Gastroesophageal sphincter (tissue), 4 donors: ENCODE measurements around the gene MORN5. TPM values are rescaled to one million over a fixed set of nuclear protein-coding genes. Genes with fewer than 3 reads are reported as not detected.

Experiments used
- ATAC-seq: fragments of 150-250 bp; one replicate; pipeline ENCODE4 v1.9.1; 2016; ENCODE audit warnings: mild to moderate bottlenecking, moderate library complexity
- H3K27ac ChIP-seq, 4 donors: fragments of 200-600 bp; sonication (generic) in 3 of 4; 1 replicate in 3 of 4; 2 replicates in 1 of 4; pipeline ENCODE4 v1.5.1; 2016 to 2019
- H3K27me3 ChIP-seq: fragments of 200-600 bp; sonication (generic); one replicate; pipeline ENCODE4 v1.5.1; 2019
- H3K36me3 ChIP-seq, 2 donors: fragments of 200-600 bp; sonication (generic); one replicate each; pipeline ENCODE4 v1.5.1; 2019; ENCODE audit warnings: control low read depth in 1 of 2
- H3K4me1 ChIP-seq, 3 donors: fragments of 200-600 bp; sonication (generic); 1 replicate in 2 of 3; 2 replicates in 1 of 3; pipeline ENCODE4 v1.5.1; 2016 to 2019; ENCODE audit warnings: control low read depth in 2 of 3
- H3K4me3 ChIP-seq, 2 donors: fragments of 200-600 bp; sonication (generic); one replicate each; pipeline ENCODE4 v1.5.1; 2019; ENCODE audit warnings: mild to moderate bottlenecking in 1 of 2, moderate library complexity in 1 of 2
- H3K9me3 ChIP-seq, 3 donors: fragments of 200-600 bp; sonication (generic); one replicate each; pipeline ENCODE4 v1.5.1; 2017 to 2019; ENCODE audit warnings: control low read depth in 2 of 3
- EP300 ChIP-seq: sonication (generic); formaldehyde crosslinking; IDR thresholded peaks from one replicate; pipeline ENCODE4 v1.6.1; 2017; ENCODE audit warnings: antibody characterized with exemption, mild to moderate bottlenecking
- POLR2A ChIP-seq, 2 donors: fragments of 450-650 bp; IDR thresholded peaks; one replicate each; pipeline ENCODE4 v1.6.1; 2017; ENCODE audit warnings: antibody characterized with exemption in 2 of 2, mild to moderate bottlenecking in 2 of 2, moderate library complexity in 1 of 2
- POLR2AphosphoS5 ChIP-seq: sonication (generic); formaldehyde crosslinking; IDR thresholded peaks from one replicate; pipeline ENCODE4 v1.6.1; 2017; ENCODE audit warnings: antibody characterized with exemption
- WGBS, 2 donors: methylation state at CpG; one replicate each; pipeline ENCODE4 v1.1.5; 2018; ENCODE audit warnings: low coverage in 1 of 2; 5-methylcytosine and 5-hydroxymethylcytosine counted together
- total RNA-seq, 4 donors: library from RNA; depleted of rRNA; stranded (reverse); fragments of >200 nt; gene quantifications; one replicate each; pipeline ENCODE4 v1.1.0, GENCODE V29; 2016
- TF ChIP-seq, protein P1 (sequence below), 4 experiments: fragments of 200-600 bp in 2 of 4; fragments of 450-650 bp in 2 of 4; sonication (generic) in 1 of 4; IDR thresholded peaks; one replicate each; pipeline ENCODE4 v1.5.1; 2017 to 2019; ENCODE audit warnings: antibody characterized with exemption in 4 of 4, mild to moderate bottlenecking in 2 of 4, moderate library complexity in 2 of 4

Gene MORN5
- total RNA-seq, 4 donors from 2014 or later = 6.2 TPM; not detected in 3

DNA sequence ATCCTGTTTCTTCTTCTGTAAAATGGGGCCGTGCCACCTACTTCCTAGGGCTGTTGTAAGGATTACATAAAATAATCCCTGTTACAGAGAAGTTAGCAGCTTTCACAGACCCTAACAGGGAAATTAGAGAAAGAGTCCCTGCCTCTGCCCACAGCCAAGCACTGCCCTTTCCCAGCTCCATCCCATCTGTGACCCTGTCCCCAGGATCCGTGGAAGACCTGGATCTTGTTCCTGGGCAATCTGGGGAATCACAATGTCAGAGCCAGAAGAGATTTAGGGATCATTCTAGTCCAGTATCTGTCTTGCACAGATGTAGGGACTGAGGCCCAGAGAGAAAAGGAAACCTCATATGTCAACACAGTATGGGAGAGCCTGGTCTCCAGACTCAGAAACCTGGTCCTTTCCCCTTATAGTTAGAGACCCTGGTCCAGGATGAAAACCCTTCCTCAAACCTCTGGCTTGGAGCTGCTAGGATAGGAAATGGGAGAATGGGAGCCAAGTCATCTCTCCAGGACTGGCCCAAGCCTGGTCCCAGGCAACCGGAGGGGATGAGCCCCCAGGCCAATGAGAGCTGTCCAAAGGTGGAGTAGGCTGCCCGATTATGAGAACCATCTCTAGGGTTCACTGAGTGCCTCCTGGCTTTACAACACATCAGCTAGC lies 56.6 kb downstream of the MORN5 start:
- ATAC-seq = no peak
- peaks cover 0 to 44% (median 24%) of the 10 kb centered on the region in 3 donors for H3K4me1 ChIP-seq
- 61 to 100% methylated on average over 1 to 3 of the region's 4 CpGs for WGBS, 2 donors
- H3K27ac ChIP-seq = no peak overlapping the region
- no peaks in the 10 kb centered on the region for H3K9me3 ChIP-seq
- H3K4me3 ChIP-seq = no peak overlapping the region
- no peaks in the 10 kb centered on the region for H3K36me3 ChIP-seq
- H3K27me3 ChIP-seq = peaks cover 100% of the 10 kb centered on the region
- TF ChIP-seq, protein P1, sequence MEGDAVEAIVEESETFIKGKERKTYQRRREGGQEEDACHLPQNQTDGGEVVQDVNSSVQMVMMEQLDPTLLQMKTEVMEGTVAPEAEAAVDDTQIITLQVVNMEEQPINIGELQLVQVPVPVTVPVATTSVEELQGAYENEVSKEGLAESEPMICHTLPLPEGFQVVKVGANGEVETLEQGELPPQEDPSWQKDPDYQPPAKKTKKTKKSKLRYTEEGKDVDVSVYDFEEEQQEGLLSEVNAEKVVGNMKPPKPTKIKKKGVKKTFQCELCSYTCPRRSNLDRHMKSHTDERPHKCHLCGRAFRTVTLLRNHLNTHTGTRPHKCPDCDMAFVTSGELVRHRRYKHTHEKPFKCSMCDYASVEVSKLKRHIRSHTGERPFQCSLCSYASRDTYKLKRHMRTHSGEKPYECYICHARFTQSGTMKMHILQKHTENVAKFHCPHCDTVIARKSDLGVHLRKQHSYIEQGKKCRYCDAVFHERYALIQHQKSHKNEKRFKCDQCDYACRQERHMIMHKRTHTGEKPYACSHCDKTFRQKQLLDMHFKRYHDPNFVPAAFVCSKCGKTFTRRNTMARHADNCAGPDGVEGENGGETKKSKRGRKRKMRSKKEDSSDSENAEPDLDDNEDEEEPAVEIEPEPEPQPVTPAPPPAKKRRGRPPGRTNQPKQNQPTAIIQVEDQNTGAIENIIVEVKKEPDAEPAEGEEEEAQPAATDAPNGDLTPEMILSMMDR (IDR thresholded peaks at IDR 0.05) = no peak
- TF ChIP-seq EP300 = no peak
- TF ChIP-seq POLR2AphosphoS5 = no peak

DNA sequence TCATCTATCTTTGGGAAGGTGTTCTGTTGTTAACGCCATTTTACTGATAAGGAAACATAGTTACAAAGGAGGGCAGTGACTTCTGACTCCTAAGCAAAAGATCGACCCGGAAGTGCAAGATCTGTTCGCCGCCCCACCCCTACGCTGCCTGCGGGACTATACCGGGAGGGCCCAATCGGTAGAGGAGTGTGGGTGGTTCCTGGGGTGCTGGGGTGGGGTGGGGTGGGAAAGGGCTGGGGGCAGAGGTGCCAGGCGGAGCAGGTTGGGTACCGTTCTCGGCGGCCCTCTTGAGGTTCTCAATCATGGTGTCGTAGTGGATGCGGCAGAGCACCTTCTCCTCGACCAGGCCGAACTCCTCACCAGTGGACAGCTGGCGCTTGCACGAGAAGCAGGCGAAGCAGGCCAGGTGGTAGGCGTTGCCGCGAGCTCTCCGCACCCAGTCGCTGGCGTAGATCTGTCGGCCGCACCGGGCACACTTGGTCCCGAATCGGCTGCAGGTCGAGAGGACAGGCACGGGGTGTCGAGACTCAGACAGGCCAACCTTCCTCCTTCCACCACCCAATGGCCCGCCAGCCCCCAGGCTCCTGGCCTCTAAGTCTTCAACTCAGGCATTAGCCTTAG lies 57.2 kb downstream of the MORN5 start:
- TF ChIP-seq EP300 = no peak
- TF ChIP-seq POLR2AphosphoS5 = no peak
- no peak for TF ChIP-seq POLR2A (IDR thresholded peaks at IDR 0.05)
- TF ChIP-seq, protein P1 (IDR thresholded peaks at IDR 0.05) = no peak
- 32 to 50% methylated on average over 1 to 4 of the region's 35 CpGs for WGBS, 2 donors
- H3K4me1 ChIP-seq = peaks cover 0 to 46% (median 24%) of the 10 kb centered on the region in 3 donors
- H3K36me3 ChIP-seq = no peaks in the 10 kb centered on the region
- H3K4me3 ChIP-seq = no peak overlapping the region
- no peak for ATAC-seq
- no peak overlapping the region for H3K27ac ChIP-seq
- H3K27me3 ChIP-seq = peaks cover 100% of the 10 kb centered on the region
- no peaks in the 10 kb centered on the region for H3K9me3 ChIP-seq

DNA sequence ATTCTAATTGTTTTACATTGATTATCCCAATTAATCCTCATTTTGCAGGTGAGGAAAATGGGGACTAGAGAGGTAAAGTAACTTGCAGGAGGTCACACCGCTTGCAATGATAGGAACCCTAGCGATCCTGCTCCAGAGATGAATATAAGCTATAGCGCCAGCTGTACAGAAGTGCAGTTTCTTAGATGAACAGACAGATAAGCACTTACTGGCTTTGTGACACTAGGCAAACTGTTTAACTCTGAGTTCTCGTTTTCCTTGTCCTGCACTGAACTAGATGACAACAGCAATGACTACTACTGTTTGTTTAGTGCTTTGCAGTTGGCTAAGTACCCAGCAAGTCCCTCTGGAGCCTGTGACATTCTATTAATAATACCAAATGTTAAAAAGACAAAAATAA lies 57.9 kb downstream of the MORN5 start:
- Histone ChIP-seq H3K4me1 (peaks cover 0 to 46% (median 24%) of the 10 kb centered on the region in 3 donors), H3K4me3 (no peak overlapping the region), H3K36me3 (no peaks in the 10 kb centered on the region), H3K9me3 (no peaks in the 10 kb centered on the region), H3K27me3 (peaks cover 100% of the 10 kb centered on the region), H3K27ac (no peak overlapping the region)
- TF ChIP-seq POLR2AphosphoS5 = no peak
- TF ChIP-seq, protein P1 (IDR thresholded peaks at IDR 0.05) = no peak
- no peak for TF ChIP-seq POLR2A (IDR thresholded peaks at IDR 0.05)
- TF ChIP-seq EP300 = no peak
- 58 to 72% methylated on average over 4 of the region's 4 CpGs for WGBS, 2 donors
- ATAC-seq = no peak

DNA sequence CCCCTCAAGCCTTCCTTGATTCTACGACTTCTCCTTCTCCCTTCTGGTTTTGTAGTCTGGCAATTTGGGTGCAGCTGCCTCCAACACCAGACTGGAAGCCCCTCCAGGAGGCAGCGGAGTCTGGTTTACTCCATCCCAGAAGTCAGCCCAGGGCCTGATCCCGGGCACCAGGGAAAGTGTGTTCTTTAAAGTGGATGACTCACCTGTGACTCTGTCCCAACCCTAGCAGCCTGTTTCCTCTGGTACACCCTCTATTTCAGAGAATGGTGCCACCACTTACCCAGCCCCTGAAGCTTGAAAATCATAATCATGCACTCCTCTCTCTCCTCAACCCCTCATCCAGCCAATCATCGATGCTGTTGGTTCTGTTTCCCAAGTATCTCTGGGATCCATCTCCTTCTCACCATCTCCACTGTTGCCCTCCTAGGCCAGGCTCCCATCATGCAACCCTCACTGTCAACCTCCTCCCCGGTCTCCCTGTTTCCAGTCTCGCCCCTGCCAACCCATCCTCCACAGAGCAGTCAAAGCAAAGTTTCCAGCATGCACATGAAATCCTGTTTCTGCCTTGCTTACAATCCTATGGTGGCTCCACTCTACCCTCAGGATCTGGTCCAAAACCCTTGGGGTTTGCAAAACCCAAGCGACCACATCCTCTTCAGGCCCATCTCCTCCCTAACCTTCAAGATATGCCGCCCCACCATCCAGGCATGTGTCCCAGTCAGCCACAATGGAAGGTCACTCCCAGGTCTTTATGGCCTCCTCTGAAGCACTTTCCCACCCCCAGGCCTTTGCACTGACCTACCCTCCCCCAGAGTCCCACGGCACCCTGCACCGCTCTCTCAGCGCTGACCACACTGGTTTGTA lies 58.6 kb downstream of the MORN5 start:
- no peak overlapping the region for H3K27ac ChIP-seq
- H3K36me3 ChIP-seq = no peaks in the 10 kb centered on the region
- no peak for ATAC-seq
- peaks cover 100% of the 10 kb centered on the region for H3K27me3 ChIP-seq
- H3K9me3 ChIP-seq = no peaks in the 10 kb centered on the region
- H3K4me3 ChIP-seq = peak overlapping the region in 1 of 2 donors; percentile 26
- WGBS, 2 donors = 33 to 64% methylated on average over 6 to 10 of the region's 11 CpGs
- TF ChIP-seq, protein P1 (IDR thresholded peaks at IDR 0.05) = no peak
- no peak for TF ChIP-seq POLR2AphosphoS5
- no peak for TF ChIP-seq EP300
- TF ChIP-seq POLR2A (IDR thresholded peaks at IDR 0.05) = no peak
- peaks cover 0 to 42% (median 23%) of the 10 kb centered on the region in 3 donors for H3K4me1 ChIP-seq
